ENCODE data around the gene CDC42BPG.

CDC42BPG gene

DNA sequence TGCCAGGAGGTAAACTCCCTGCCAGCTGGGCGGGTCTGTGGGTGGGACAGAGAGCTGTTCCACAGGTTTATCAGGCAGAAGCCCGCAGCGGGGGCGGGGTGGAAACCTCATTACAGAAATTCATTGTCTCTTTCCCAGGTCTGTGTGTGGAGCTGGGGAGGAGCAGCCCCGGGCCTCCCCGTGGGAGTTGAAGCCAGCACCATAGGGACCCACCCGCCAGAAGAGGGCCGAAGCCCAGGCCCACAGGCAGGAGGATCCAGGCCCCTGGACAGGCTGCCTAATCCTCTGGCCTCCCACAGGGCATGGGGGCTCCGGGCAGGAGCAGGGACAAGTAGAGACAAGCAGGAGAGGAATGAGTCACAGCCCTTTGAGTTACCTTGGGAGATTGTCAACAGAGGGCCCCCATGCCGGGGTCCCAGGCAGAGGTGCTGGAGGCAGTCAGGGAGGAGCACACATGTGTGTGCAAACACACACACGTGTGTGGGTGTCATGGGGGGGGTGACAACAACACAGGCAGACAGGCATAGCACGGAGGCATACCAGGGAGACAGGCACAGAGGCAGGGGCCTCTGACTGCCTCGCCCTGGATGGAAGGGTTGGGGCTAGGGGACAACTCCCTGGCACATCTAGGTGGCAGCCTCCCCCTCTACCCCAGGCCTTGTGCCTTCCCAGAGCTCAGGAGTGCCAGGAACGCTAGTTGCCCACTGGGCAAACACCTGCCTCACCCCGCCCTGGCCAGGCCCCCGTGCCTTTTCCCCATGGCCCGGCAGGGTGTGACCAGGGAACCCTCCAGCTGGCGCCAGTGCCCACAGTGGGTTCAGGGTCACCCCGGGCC is 1.4 kb downstream of the CDC42BPG start:
- Histone ChIP-seq H3K4me1 (ENCODE audit: control insufficient read depth, insufficient read depth, low read length) (no peaks in the 10 kb centered on the region), H3K27me3 (replicated peaks; ENCODE audit: control insufficient read depth, insufficient read depth, low read length) (no peaks in the 10 kb centered on the region), H3K4me3 (ENCODE audit: low read length) (no peak overlapping the region), H3K9me3 (ENCODE audit: control insufficient read depth, low read length) (no peaks in the 10 kb centered on the region), H3K9ac (ENCODE audit: low read length) (no peak overlapping the region), H3K36me3 (ENCODE audit: control insufficient read depth, insufficient read depth, low read length, severe bottlenecking) (no peaks in the 10 kb centered on the region)
- DNase-seq (ENCODE audit: low read depth) = no peak

GRCh38 chr11:64842366-64842759 is 2.1 kb downstream of the CDC42BPG start:
- Histone ChIP-seq H3K27me3 (replicated peaks; ENCODE audit: control insufficient read depth, insufficient read depth, low read length) (no peaks in the 10 kb centered on the region), H3K4me1 (ENCODE audit: control insufficient read depth, insufficient read depth, low read length) (no peaks in the 10 kb centered on the region), H3K4me3 (ENCODE audit: low read length) (no peak overlapping the region), H3K36me3 (ENCODE audit: control insufficient read depth, insufficient read depth, low read length, severe bottlenecking) (no peaks in the 10 kb centered on the region), H3K9ac (ENCODE audit: low read length) (no peak overlapping the region), H3K9me3 (ENCODE audit: control insufficient read depth, low read length) (no peaks in the 10 kb centered on the region)
- no peak for DNase-seq (ENCODE audit: low read depth)

- Histone ChIP-seq H3K9me3 (ENCODE audit: control insufficient read depth, low read length) (no peaks in the 10 kb centered on the region), H3K9ac (ENCODE audit: low read length) (no peak overlapping the region), H3K4me1 (ENCODE audit: control insufficient read depth, insufficient read depth, low read length) (no peaks in the 10 kb centered on the region), H3K27me3 (replicated peaks; ENCODE audit: control insufficient read depth, insufficient read depth, low read length) (no peaks in the 10 kb centered on the region), H3K4me3 (ENCODE audit: low read length) (no peak overlapping the region), H3K36me3 (ENCODE audit: control insufficient read depth, insufficient read depth, low read length, severe bottlenecking) (no peaks in the 10 kb centered on the region)
- no peak for DNase-seq (ENCODE audit: low read depth)
Observed at GRCh38 chr11:64841592-64842365, 2.7 kb downstream of the CDC42BPG start.

- H3K4me3 ChIP-seq (ENCODE audit: low read length) = no peak overlapping the region
- DNase-seq (ENCODE audit: low read depth) = no peak
- no peaks in the 10 kb centered on the region for H3K36me3 ChIP-seq (ENCODE audit: control insufficient read depth, insufficient read depth, low read length, severe bottlenecking)
Observed at GRCh38 chr11:64839887-64840782, 4.3 kb downstream of the CDC42BPG start.

GRCh38 chr11:64839335-64839734 is 5.1 kb downstream of the CDC42BPG start:
- Histone ChIP-seq H3K9me3 (ENCODE audit: control insufficient read depth, low read length) (no peaks in the 10 kb centered on the region), H3K36me3 (ENCODE audit: control insufficient read depth, insufficient read depth, low read length, severe bottlenecking) (no peaks in the 10 kb centered on the region), H3K27me3 (replicated peaks; ENCODE audit: control insufficient read depth, insufficient read depth, low read length) (no peaks in the 10 kb centered on the region), H3K9ac (ENCODE audit: low read length) (no peak overlapping the region), H3K4me1 (ENCODE audit: control insufficient read depth, insufficient read depth, low read length) (no peaks in the 10 kb centered on the region), H3K4me3 (ENCODE audit: low read length) (no peak overlapping the region)
- DNase-seq (ENCODE audit: low read depth) = no peak

More at GRCh38 chr11:64839887-64840782, 4.3 kb downstream of the CDC42BPG start:
- H3K27me3 ChIP-seq (replicated peaks; ENCODE audit: control insufficient read depth, insufficient read depth, low read length) = no peaks in the 10 kb centered on the region
- H3K9me3 ChIP-seq (ENCODE audit: control insufficient read depth, low read length) = no peaks in the 10 kb centered on the region
- no peaks in the 10 kb centered on the region for H3K4me1 ChIP-seq (ENCODE audit: control insufficient read depth, insufficient read depth, low read length)
- H3K9ac ChIP-seq (ENCODE audit: low read length) = no peak overlapping the region

GRCh38 chr11:64838600-64839334 is 5.7 kb downstream of the CDC42BPG start:
- no peaks in the 10 kb centered on the region for H3K27me3 ChIP-seq (replicated peaks; ENCODE audit: control insufficient read depth, insufficient read depth, low read length)
- H3K4me3 ChIP-seq (ENCODE audit: low read length) = no peak overlapping the region
- H3K9me3 ChIP-seq (ENCODE audit: control insufficient read depth, low read length) = no peaks in the 10 kb centered on the region
- no peak for DNase-seq (ENCODE audit: low read depth)
- no peaks in the 10 kb centered on the region for H3K4me1 ChIP-seq (ENCODE audit: control insufficient read depth, insufficient read depth, low read length)
- no peaks in the 10 kb centered on the region for H3K36me3 ChIP-seq (ENCODE audit: control insufficient read depth, insufficient read depth, low read length, severe bottlenecking)
- H3K9ac ChIP-seq (ENCODE audit: low read length) = no peak overlapping the region

DNA sequence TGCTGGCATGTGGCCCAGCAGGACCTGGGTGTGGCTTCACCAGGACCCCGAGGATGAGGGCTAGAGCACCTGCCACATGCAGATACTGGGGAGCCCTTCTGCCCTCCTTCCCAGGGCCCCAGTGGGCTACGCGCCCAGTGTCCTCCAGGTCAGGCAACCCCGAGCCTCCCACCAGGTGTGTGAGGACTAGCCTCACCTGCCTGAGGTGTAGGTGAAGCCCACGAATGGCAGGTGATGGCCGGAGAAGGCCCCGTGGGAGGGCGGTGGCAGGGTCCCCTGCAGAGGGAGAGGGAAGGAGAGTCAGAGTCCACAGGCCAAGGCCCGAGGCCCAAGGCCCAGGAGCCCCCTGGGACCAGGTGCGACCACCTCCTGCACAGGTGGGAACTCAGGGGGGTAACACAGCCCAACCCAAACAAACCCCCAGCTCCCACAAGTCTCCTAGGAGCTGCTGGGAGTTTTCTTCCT is 6.5 kb downstream of the CDC42BPG start:
- no peak overlapping the region for H3K9ac ChIP-seq (ENCODE audit: low read length)
- no peaks in the 10 kb centered on the region for H3K4me1 ChIP-seq (ENCODE audit: control insufficient read depth, insufficient read depth, low read length)
- H3K4me3 ChIP-seq (ENCODE audit: low read length) = no peak overlapping the region
- H3K9me3 ChIP-seq (ENCODE audit: control insufficient read depth, low read length) = no peaks in the 10 kb centered on the region
- H3K27me3 ChIP-seq (replicated peaks; ENCODE audit: control insufficient read depth, insufficient read depth, low read length) = no peaks in the 10 kb centered on the region
- no peak for DNase-seq (ENCODE audit: low read depth)
- H3K36me3 ChIP-seq (ENCODE audit: control insufficient read depth, insufficient read depth, low read length, severe bottlenecking) = no peaks in the 10 kb centered on the region

- no peaks in the 10 kb centered on the region for H3K4me1 ChIP-seq (ENCODE audit: control insufficient read depth, insufficient read depth, low read length)
- no peak for DNase-seq (ENCODE audit: low read depth)
- no peaks in the 10 kb centered on the region for H3K9me3 ChIP-seq (ENCODE audit: control insufficient read depth, low read length)
- no peak overlapping the region for H3K4me3 ChIP-seq (ENCODE audit: low read length)
- no peak overlapping the region for H3K9ac ChIP-seq (ENCODE audit: low read length)
- H3K36me3 ChIP-seq (ENCODE audit: control insufficient read depth, insufficient read depth, low read length, severe bottlenecking) = no peaks in the 10 kb centered on the region
- no peaks in the 10 kb centered on the region for H3K27me3 ChIP-seq (replicated peaks; ENCODE audit: control insufficient read depth, insufficient read depth, low read length)
Observed at GRCh38 chr11:64836448-64837072, 7.9 kb downstream of the CDC42BPG start.

DNA sequence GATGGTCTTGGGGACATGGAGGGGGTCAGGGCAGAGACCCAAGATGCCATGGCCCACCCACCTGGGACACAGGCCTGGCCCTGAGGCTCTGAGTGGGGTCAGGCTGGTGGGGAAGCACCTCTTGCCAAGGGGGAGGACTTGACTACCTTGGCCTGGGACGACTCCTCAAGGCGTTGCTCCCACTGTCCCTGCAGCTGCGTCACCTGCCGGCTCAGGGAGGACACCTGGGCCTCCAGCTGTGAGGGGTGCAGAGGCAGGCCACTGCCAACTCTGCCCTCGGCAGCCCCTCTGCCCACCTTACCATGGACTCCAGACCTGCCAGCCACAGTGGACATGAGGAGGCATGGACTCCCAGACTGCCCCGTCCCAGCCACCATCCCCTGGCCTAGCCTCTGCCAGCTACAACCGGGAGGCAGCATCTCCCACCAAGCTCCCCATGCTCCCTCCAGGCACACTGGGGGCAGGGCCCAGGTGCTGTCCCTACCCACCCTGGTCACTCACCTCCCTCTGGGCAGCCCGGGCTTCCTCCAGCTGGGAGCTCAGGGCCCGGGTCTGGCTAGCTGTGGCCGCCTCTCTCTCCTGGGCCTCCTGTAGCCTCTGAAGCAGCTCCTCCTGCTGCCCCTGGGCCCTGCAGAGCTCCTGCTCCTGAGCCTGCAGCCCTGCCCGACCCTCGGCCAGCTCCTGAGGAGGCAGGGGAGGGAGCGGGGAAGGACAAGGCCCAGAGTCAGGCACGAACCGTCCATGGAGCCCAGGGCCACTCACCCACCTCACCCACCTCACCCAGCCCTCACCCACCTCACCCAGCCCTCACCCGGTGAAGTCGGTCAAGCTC is 8.6 kb downstream of the CDC42BPG start:
- no peak for DNase-seq (ENCODE audit: low read depth)
- H3K9ac ChIP-seq (ENCODE audit: low read length) = no peak overlapping the region
- no peaks in the 10 kb centered on the region for H3K36me3 ChIP-seq (ENCODE audit: control insufficient read depth, insufficient read depth, low read length, severe bottlenecking)
- no peak overlapping the region for H3K4me3 ChIP-seq (ENCODE audit: low read length)
- H3K4me1 ChIP-seq (ENCODE audit: control insufficient read depth, insufficient read depth, low read length) = no peaks in the 10 kb centered on the region
- H3K27me3 ChIP-seq (replicated peaks; ENCODE audit: control insufficient read depth, insufficient read depth, low read length) = no peaks in the 10 kb centered on the region
- no peaks in the 10 kb centered on the region for H3K9me3 ChIP-seq (ENCODE audit: control insufficient read depth, low read length)

All from adipocyte (in vitro differentiated cells).